Upper lobe of right lung (tissue), 1 donor: Measurements from ENCODE around the gene RASGRP1. TPM values are rescaled to one million over a fixed set of nuclear protein-coding genes. Genes with fewer than 3 reads are reported as not detected.

Source experiments
- ATAC-seq: fragments of 200-7000 bp; cut with Tn5 transposase; one replicate; pipeline ENCODE4 v1.9.1; 2020; ENCODE audit warnings: mild to moderate bottlenecking, moderate library complexity
- DNase-seq: peaks from one replicate; pipeline ENCODE4 v3.0.0-alpha.2; 2020
- H3K27ac ChIP-seq: fragments of 200-600 bp; one replicate; pipeline ENCODE4 v1.8.0; 2022
- H3K27me3 ChIP-seq: fragments of 200-600 bp; one replicate; pipeline ENCODE4 v1.8.0; 2022; ENCODE audit warnings: mild to moderate bottlenecking
- H3K36me3 ChIP-seq: fragments of 200-600 bp; one replicate; pipeline ENCODE4 v1.8.0; 2022
- H3K4me1 ChIP-seq: fragments of 200-600 bp; one replicate; pipeline ENCODE4 v1.8.0; 2022
- H3K4me3 ChIP-seq: fragments of 200-600 bp; one replicate; pipeline ENCODE4 v1.8.0; 2022; ENCODE audit warnings: mild to moderate bottlenecking
- H3K9me3 ChIP-seq: fragments of 200-600 bp; one replicate; pipeline ENCODE4 v1.8.0; 2022
- intact Hi-C: fragments of 100-400 bp; cut with DNase I; formaldehyde crosslinking; loops from one replicate; pipeline ENCODE4 v1.11.0; 2022
- total RNA-seq: library from RNA; stranded (reverse); fragmentation: NEBNext Ultra II Directional; extraction: Animal tissue kit (Norgen Biotek cat#: 25700); gene quantifications from one replicate; pipeline ENCODE4 v1.2.1, GENCODE V29; 2021
- TF ChIP-seq, protein P1 (sequence below): fragments of 200-600 bp; IDR thresholded peaks from one replicate; pipeline ENCODE4 v1.8.0; 2022; ENCODE audit warnings: antibody characterized with exemption
- donor health status: DM: no; HTN: yes; CAD: no; lungs with severe emphysema.

Gene RASGRP1
- total RNA-seq, 1 donor from 2014 or later, result 9.4 TPM

DNA sequence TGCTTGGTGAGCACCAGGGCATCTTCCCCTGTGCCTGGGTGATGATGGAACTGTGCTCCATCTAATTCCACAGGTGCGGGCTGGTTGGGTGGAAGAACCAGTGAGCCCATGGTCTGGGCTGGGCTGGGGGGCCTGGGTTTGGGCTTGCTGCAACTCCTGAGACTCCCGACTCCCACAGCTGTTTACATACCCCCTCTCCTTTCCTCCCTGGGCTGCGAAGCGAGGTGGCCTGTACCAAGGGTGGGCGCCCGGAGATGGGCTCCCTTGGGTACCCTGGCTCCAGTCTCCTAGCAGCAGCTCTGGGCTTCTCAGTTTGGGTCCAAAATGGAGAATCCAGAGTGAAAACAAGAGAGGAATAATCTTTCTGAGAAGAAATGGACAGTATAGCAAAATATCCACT is 105.1 kb downstream of the RASGRP1 start:
- peaks cover 16% of the 10 kb centered on the region for H3K4me1 ChIP-seq
- ATAC-seq (no peak), DNase-seq (no peak)
- no peak overlapping the region for H3K4me3 ChIP-seq
- H3K27ac ChIP-seq, result no peak overlapping the region
- no peaks in the 10 kb centered on the region for H3K36me3 ChIP-seq
- H3K27me3 ChIP-seq, result no peaks in the 10 kb centered on the region
- no peaks in the 10 kb centered on the region for H3K9me3 ChIP-seq
- intact Hi-C loops, result no loop called here
- TF ChIP-seq, protein P1, sequence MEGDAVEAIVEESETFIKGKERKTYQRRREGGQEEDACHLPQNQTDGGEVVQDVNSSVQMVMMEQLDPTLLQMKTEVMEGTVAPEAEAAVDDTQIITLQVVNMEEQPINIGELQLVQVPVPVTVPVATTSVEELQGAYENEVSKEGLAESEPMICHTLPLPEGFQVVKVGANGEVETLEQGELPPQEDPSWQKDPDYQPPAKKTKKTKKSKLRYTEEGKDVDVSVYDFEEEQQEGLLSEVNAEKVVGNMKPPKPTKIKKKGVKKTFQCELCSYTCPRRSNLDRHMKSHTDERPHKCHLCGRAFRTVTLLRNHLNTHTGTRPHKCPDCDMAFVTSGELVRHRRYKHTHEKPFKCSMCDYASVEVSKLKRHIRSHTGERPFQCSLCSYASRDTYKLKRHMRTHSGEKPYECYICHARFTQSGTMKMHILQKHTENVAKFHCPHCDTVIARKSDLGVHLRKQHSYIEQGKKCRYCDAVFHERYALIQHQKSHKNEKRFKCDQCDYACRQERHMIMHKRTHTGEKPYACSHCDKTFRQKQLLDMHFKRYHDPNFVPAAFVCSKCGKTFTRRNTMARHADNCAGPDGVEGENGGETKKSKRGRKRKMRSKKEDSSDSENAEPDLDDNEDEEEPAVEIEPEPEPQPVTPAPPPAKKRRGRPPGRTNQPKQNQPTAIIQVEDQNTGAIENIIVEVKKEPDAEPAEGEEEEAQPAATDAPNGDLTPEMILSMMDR, result no peak

DNA sequence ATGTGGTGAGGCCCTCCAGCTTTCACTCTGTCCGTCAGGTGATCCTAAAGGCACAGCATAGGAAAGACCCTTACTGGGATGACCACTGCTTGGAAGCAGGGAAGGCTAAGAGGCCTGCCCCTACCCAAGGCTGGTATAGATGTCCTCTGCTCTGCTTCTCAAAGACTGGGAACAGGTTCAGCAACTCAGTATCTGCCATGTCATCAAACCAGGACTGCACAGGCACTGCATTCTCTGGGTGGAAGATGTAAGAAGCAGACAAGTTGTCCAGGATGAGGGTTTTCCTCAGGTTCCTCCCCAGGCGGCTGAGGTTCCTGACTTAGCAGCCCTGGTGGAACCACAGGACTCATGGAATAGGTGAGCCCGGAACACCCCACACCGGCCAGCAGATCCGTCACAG is 106.0 kb downstream of the RASGRP1 start:
- DNase-seq, result no peak
- Histone ChIP-seq H3K27me3 (no peaks in the 10 kb centered on the region), H3K27ac (no peak overlapping the region), H3K4me3 (no peak overlapping the region), H3K9me3 (no peaks in the 10 kb centered on the region), H3K36me3 (no peaks in the 10 kb centered on the region), H3K4me1 (peaks cover 16% of the 10 kb centered on the region)
- intact Hi-C loops, result no loop called here
- TF ChIP-seq, protein P1, result no peak
- no peak for ATAC-seq

DNA sequence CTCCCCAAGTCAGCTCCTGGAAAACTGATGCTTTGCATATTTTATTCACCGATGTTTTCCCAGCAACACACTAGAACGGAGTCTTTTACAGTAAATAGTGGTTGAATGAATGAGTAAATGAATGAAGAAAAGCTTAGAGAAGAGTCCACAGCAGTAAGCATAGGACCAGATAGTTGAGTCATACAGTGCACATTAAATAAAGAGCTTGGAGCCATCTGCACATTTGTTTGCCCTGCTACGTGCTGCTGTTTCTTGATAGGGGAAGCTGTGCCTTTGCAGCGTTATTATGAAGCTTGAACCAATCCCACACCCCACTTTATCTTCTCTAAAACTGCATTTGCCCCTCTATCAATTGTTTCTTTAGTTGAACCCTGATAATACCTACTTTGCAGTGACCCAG is 109.5 kb downstream of the RASGRP1 start:
- H3K4me3 ChIP-seq, result peak overlapping the region; percentile 84
- no peaks in the 10 kb centered on the region for H3K36me3 ChIP-seq
- peaks cover 19% of the 10 kb centered on the region for H3K4me1 ChIP-seq
- intact Hi-C loops, result no loop called here
- ATAC-seq, result no peak
- H3K27me3 ChIP-seq, result no peaks in the 10 kb centered on the region
- H3K27ac ChIP-seq, result no peak overlapping the region
- no peaks in the 10 kb centered on the region for H3K9me3 ChIP-seq
- TF ChIP-seq, protein P1, result no peak
- DNase-seq, result no peak

DNA sequence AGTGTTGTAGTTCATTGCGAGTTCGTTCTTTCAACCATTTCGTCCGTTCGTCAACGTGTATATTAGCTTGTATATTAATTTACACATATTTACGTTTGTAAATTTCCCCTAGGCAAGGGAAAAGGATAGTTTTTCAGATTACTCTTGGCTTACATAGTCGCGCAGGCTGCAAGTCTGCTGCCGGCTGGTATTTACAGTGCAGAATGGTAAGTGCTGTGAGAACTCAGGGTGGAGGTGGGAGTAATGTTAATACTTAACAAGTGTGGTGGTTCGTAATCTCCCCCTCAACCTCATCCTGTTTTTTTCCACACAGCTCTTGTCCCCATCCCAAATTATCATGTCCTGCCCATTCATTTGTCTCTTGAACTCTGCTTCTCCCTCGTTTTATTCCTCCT is 109.9 kb downstream of the RASGRP1 start:
- Histone ChIP-seq H3K4me1 (peaks cover 19% of the 10 kb centered on the region), H3K27ac (peak overlapping the region; percentile 90), H3K27me3 (no peaks in the 10 kb centered on the region), H3K9me3 (no peaks in the 10 kb centered on the region), H3K4me3 (peak overlapping the region; percentile 84), H3K36me3 (no peaks in the 10 kb centered on the region)
- intact Hi-C loops, result no loop called here
- DNase-seq (no peak), ATAC-seq (no peak)
- TF ChIP-seq, protein P1, result no peak

DNA sequence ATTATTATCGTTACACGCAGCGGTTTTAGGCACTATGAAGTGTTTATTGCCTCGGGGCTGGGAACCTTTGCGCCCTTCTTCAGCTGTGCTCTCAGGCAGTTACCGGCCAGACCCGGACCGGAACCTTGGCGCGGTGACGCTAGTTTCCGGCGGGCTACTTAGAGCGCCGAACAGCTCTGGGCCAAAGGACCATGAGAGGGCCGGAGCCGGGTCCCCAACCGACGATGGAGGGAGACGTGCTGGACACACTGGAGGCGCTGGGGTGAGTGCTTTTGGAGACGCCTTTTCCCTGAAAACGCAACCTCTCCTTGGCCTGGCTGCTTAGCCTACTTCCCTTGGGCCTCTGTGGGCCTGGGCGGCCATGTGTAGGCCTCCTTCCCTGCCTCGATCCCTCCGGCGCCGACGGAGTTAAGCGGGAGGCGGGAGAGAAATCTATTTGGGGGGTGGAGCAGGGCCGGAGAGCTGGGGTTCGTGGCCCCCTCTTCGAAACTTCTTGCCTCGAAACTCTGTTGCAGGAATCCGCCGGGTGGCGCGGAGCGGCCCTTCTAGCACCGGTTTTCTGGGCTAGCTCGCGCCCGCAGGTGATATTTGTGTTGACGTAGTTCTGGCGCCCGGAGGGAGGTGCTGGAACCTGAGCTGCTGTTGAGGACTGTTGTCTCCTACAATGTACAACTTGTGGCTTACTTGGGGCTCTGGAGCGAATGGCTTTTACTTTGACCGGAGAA is 110.5 kb downstream of the RASGRP1 start, which contains the start of gene FAM98B:
TSS of gene FAM98B (plus strand) at position 157 of the 725 bp plus-strand sequence. CDS start at position 192, 35 bp downstream.
- ATAC-seq, result peak; percentile 98
- H3K27ac ChIP-seq, result peak within 1 kb of the TSS; percentile 90
- TF ChIP-seq, protein P1, result no peak
- H3K36me3 ChIP-seq, result no peaks in the 10 kb centered on the region
- H3K27me3 ChIP-seq, result no peaks in the 10 kb centered on the region
- intact Hi-C loops, result no loop called here
- peaks cover 19% of the 10 kb centered on the region for H3K4me1 ChIP-seq
- no peaks in the 10 kb centered on the region for H3K9me3 ChIP-seq
- DNase-seq, result peak; percentile 94
- H3K4me3 ChIP-seq, result peak within 1 kb of the TSS; percentile 84
